ENCODE results near the gene ERFE. TPM values are rescaled to one million over a fixed set of nuclear protein-coding genes. Genes with fewer than 3 reads are reported as not detected.
A peak's percentile ranks its signal among the peaks of the same experiment; 100 is the strongest.

ERFE gene
- total and polyA plus RNA-seq, 2 experiments from 2014 or later = 0.41 to 0.86 TPM

GRCh38 chr2:238142382-238143205 lies 16.2 kb upstream of the ERFE start:
- TF ChIP-seq EZH2 (IDR thresholded peaks at IDR 0.05; ENCODE audit: insufficient read depth, poor library complexity, severe bottlenecking) = no peak
- no peak for TF ChIP-seq EZH2phosphoT487 (IDR thresholded peaks at IDR 0.05; ENCODE audit: insufficient read depth, low read depth)
- Histone ChIP-seq H4K20me1 (ENCODE audit: insufficient read depth) (no peaks in the 10 kb centered on the region), H3K27ac (no peak overlapping the region), H2AFZ (no peak overlapping the region), H3K4me1 (ENCODE audit: insufficient read depth) (peaks cover 15% of the 10 kb centered on the region), H3K79me2 (ENCODE audit: insufficient read depth) (no peaks in the 10 kb centered on the region), H3K27me3 (replicated peaks; ENCODE audit: insufficient read depth) (no peaks in the 10 kb centered on the region), H3K36me3 (ENCODE audit: low read depth) (no peaks in the 10 kb centered on the region), H3F3A (ENCODE audit: insufficient read depth) (no peaks in the 10 kb centered on the region), H3K4me3 (no peak overlapping the region), H3K9ac (no peak overlapping the region), H3K4me2 (ENCODE audit: unreplicated experiment) (no peak overlapping the region), H3K9me2 (ENCODE audit: insufficient read depth) (no peaks in the 10 kb centered on the region), H3K9me3 (ENCODE audit: low read depth) (no peaks in the 10 kb centered on the region)
- in situ Hi-C loops (cut with MboI) = no loop called here
- 83 to 89% methylated on average over 26 to 30 of the region's 30 CpGs for WGBS, 2 experiments (ENCODE audit: low coverage in 1 of 2, low lambda C conversion rate in 2 of 2, missing lambda C conversion rate in 2 of 2)
- DNase-seq = no peak

GRCh38 chr2:238143239-238143951 lies 15.4 kb upstream of the ERFE start:
- no peak overlapping the region for H3K9ac ChIP-seq
- DNase-seq = peak; percentile 89
- in situ Hi-C loops (cut with MboI) = no loop called here

GRCh38 chr2:238144262-238144661 lies 14.5 kb upstream of the ERFE start:
- Histone ChIP-seq H3K9ac (no peak overlapping the region), H3K9me2 (ENCODE audit: insufficient read depth) (no peaks in the 10 kb centered on the region), H3K27ac (no peak overlapping the region), H3K27me3 (replicated peaks; ENCODE audit: insufficient read depth) (no peaks in the 10 kb centered on the region), H3K4me3 (no peak overlapping the region), H3K9me3 (ENCODE audit: low read depth) (no peaks in the 10 kb centered on the region), H3F3A (ENCODE audit: insufficient read depth) (no peaks in the 10 kb centered on the region), H4K20me1 (ENCODE audit: insufficient read depth) (no peaks in the 10 kb centered on the region), H2AFZ (no peak overlapping the region), H3K4me2 (ENCODE audit: unreplicated experiment) (peak overlapping the region; percentile 49), H3K36me3 (ENCODE audit: low read depth) (no peaks in the 10 kb centered on the region), H3K4me1 (ENCODE audit: insufficient read depth) (peaks cover 15% of the 10 kb centered on the region), H3K79me2 (ENCODE audit: insufficient read depth) (no peaks in the 10 kb centered on the region)
- no peak for TF ChIP-seq EZH2phosphoT487 (IDR thresholded peaks at IDR 0.05; ENCODE audit: insufficient read depth, low read depth)
- TF ChIP-seq EZH2 (IDR thresholded peaks at IDR 0.05; ENCODE audit: insufficient read depth, poor library complexity, severe bottlenecking) = no peak
- DNase-seq = no peak
- in situ Hi-C loops (cut with MboI) = no loop called here
- WGBS, 2 experiments (ENCODE audit: low coverage in 1 of 2, low lambda C conversion rate in 2 of 2, missing lambda C conversion rate in 2 of 2) = 87 to 91% methylated on average over 5 of the region's 5 CpGs

More at GRCh38 chr2:238143239-238143951, 15.4 kb upstream of the ERFE start:
- WGBS, 2 experiments (ENCODE audit: low coverage in 1 of 2, low lambda C conversion rate in 2 of 2, missing lambda C conversion rate in 2 of 2) = 33 to 34% methylated on average over 19 to 20 of the region's 20 CpGs
- Histone ChIP-seq H3K27ac (no peak overlapping the region), H4K20me1 (ENCODE audit: insufficient read depth) (no peaks in the 10 kb centered on the region), H2AFZ (no peak overlapping the region), H3K4me2 (ENCODE audit: unreplicated experiment) (peak overlapping the region; percentile 49), H3K4me3 (no peak overlapping the region), H3K9me3 (ENCODE audit: low read depth) (no peaks in the 10 kb centered on the region), H3K27me3 (replicated peaks; ENCODE audit: insufficient read depth) (no peaks in the 10 kb centered on the region), H3K36me3 (ENCODE audit: low read depth) (no peaks in the 10 kb centered on the region), H3K79me2 (ENCODE audit: insufficient read depth) (no peaks in the 10 kb centered on the region), H3F3A (ENCODE audit: insufficient read depth) (no peaks in the 10 kb centered on the region), H3K9me2 (ENCODE audit: insufficient read depth) (no peaks in the 10 kb centered on the region), H3K4me1 (ENCODE audit: insufficient read depth) (peaks cover 15% of the 10 kb centered on the region)
- TF ChIP-seq EZH2phosphoT487 (IDR thresholded peaks at IDR 0.05; ENCODE audit: insufficient read depth, low read depth) (no peak), EZH2 (IDR thresholded peaks at IDR 0.05; ENCODE audit: insufficient read depth, poor library complexity, severe bottlenecking) (no peak)

GRCh38 chr2:238145046-238145445 lies 13.7 kb upstream of the ERFE start:
- no peaks in the 10 kb centered on the region for H3K79me2 ChIP-seq (ENCODE audit: insufficient read depth)
- TF ChIP-seq EZH2phosphoT487 (IDR thresholded peaks at IDR 0.05; ENCODE audit: insufficient read depth, low read depth) = no peak
- TF ChIP-seq EZH2 (IDR thresholded peaks at IDR 0.05; ENCODE audit: insufficient read depth, poor library complexity, severe bottlenecking) = no peak
- H3K27me3 ChIP-seq (replicated peaks; ENCODE audit: insufficient read depth) = no peaks in the 10 kb centered on the region
- no peak overlapping the region for H3K27ac ChIP-seq
- H3K9me2 ChIP-seq (ENCODE audit: insufficient read depth) = no peaks in the 10 kb centered on the region
- H3K4me1 ChIP-seq (ENCODE audit: insufficient read depth) = peaks cover 15% of the 10 kb centered on the region
- H3K9ac ChIP-seq = no peak overlapping the region
- no peaks in the 10 kb centered on the region for H4K20me1 ChIP-seq (ENCODE audit: insufficient read depth)
- H3K36me3 ChIP-seq (ENCODE audit: low read depth) = no peaks in the 10 kb centered on the region
- no peak overlapping the region for H2AFZ ChIP-seq
- H3F3A ChIP-seq (ENCODE audit: insufficient read depth) = no peaks in the 10 kb centered on the region
- peak; percentile 23 for DNase-seq
- no peaks in the 10 kb centered on the region for H3K9me3 ChIP-seq (ENCODE audit: low read depth)
- no peak overlapping the region for H3K4me2 ChIP-seq (ENCODE audit: unreplicated experiment)
- in situ Hi-C loops (cut with MboI) = no loop called here
- 95 to 98% methylated on average over 12 of the region's 12 CpGs for WGBS, 2 experiments (ENCODE audit: low coverage in 1 of 2, low lambda C conversion rate in 2 of 2, missing lambda C conversion rate in 2 of 2)
- no peak overlapping the region for H3K4me3 ChIP-seq
